Neural cell (in vitro differentiated cells): ENCODE data around the gene SGSH. TPM values are rescaled to one million over a fixed set of nuclear protein-coding genes. Genes with fewer than 3 reads are reported as not detected.

Experiments used
- H2AFZ ChIP-seq: fragments of 200-600, 300-800 bp; sonication (generic), shearing (Covaris generic); 2 replicates; pipeline ENCODE4 v1.6.0; 2014; ENCODE audit warnings: low read depth, mild to moderate bottlenecking, antibody characterized with exemption, low read length, moderate library complexity
- H3F3A ChIP-seq: fragments of 200-600 bp; shearing (Covaris generic); 2 replicates; pipeline ENCODE4 v1.6.1; 2016; ENCODE audit warnings: mild to moderate bottlenecking, moderate library complexity, mixed read lengths, antibody characterized with exemption, low read length; ENCODE audit not compliant: insufficient read depth, poor library complexity, severe bottlenecking
- H3K27ac ChIP-seq: fragments of 200-600, 300-800 bp; sonication (generic), shearing (Covaris generic); 2 replicates; pipeline ENCODE4 v1.5.1; 2014; ENCODE audit warnings: mild to moderate bottlenecking, low read length, moderate library complexity
- H3K27me3 ChIP-seq: fragments of 300-800, 200-600 bp; sonication (generic), shearing (Covaris generic); 2 replicates; pipeline ENCODE4 v1.6.0; 2014; ENCODE audit warnings: mild to moderate bottlenecking, low read depth, low read length, moderate library complexity; ENCODE audit not compliant: insufficient read depth
- H3K36me3 ChIP-seq: fragments of 300-800, 200-600 bp; sonication (generic), shearing (Covaris generic); 2 replicates; pipeline ENCODE4 v1.5.1; 2014; ENCODE audit warnings: mild to moderate bottlenecking, antibody characterized with exemption, low read length, moderate library complexity; ENCODE audit not compliant: insufficient read depth
- H3K4me2 ChIP-seq: fragments of 300-800, 200-600 bp; sonication (generic), shearing (Covaris generic); 2 replicates; pipeline ENCODE4 v1.6.0; 2014; ENCODE audit warnings: mild to moderate bottlenecking, low read length
- H3K4me3 ChIP-seq: fragments of 300-800, 200-600 bp; sonication (generic), shearing (Covaris generic); 2 replicates; pipeline ENCODE4 v1.5.1; 2014; ENCODE audit warnings: mild to moderate bottlenecking, low read length, moderate library complexity
- H3K79me2 ChIP-seq: fragments of 200-600 bp; shearing (Covaris generic); replicated peaks from 2 replicates; pipeline ENCODE4 v1.6.0; 2014; ENCODE audit warnings: mild to moderate bottlenecking, low read length, moderate library complexity; ENCODE audit not compliant: insufficient read depth
- H3K9ac ChIP-seq: fragments of 300-800, 200-600 bp; sonication (generic), shearing (Covaris generic); 2 replicates; pipeline ENCODE4 v1.6.1; 2016; ENCODE audit warnings: mild to moderate bottlenecking, low read length, mixed read lengths
- H3K9me2 ChIP-seq: fragments of 200-600 bp; shearing (Covaris generic); 2 replicates; pipeline ENCODE4 v1.6.1; 2016; ENCODE audit warnings: mild to moderate bottlenecking, low read length, mixed read lengths; ENCODE audit not compliant: insufficient read depth
- H3K9me3 ChIP-seq: fragments of 200-600, 300-800 bp; sonication (generic), shearing (Covaris generic); 2 replicates; pipeline ENCODE4 v1.6.1; 2016; ENCODE audit warnings: mild to moderate bottlenecking, mixed run types, low read length, moderate library complexity, mixed read lengths
- H4K20me1 ChIP-seq: fragments of 200-600 bp; shearing (Covaris generic); 2 replicates; pipeline ENCODE4 v1.6.1; 2016; ENCODE audit warnings: mild to moderate bottlenecking, mixed run types; ENCODE audit not compliant: insufficient read depth
- EP300 ChIP-seq: fragments of 450-650 bp; conservative IDR thresholded peaks from 2 replicates; pipeline ENCODE4 v1.6.1; 2014; ENCODE audit warnings: antibody characterized with exemption, mild to moderate bottlenecking, moderate library complexity; ENCODE audit not compliant: poor library complexity, severe bottlenecking
- EZH2 ChIP-seq: fragments of 200-600, 300-800 bp; shearing (Covaris generic), sonication (generic); IDR thresholded peaks from 2 replicates; pipeline ENCODE4 v1.6.1; 2014; ENCODE audit warnings: antibody characterized with exemption, low read length, borderline replicate concordance, mild to moderate bottlenecking; ENCODE audit not compliant: insufficient read depth, poor library complexity, severe bottlenecking
- MXI1 ChIP-seq: fragments of 450-650 bp; conservative IDR thresholded peaks from 2 replicates; pipeline ENCODE4 v1.6.1; 2014; ENCODE audit warnings: antibody characterized with exemption, mild to moderate bottlenecking; ENCODE audit not compliant: poor library complexity, severe bottlenecking
- POLR2AphosphoS5 ChIP-seq: IDR thresholded peaks from 2 replicates; pipeline ENCODE4 v1.6.1; 2012
- RAD21 ChIP-seq: fragments of 450-650 bp; conservative IDR thresholded peaks from 2 replicates; pipeline ENCODE4 v1.6.1; 2014; ENCODE audit warnings: antibody characterized with exemption, mild to moderate bottlenecking, moderate library complexity
- SMC3 ChIP-seq: fragments of 450-650 bp; conservative IDR thresholded peaks from 2 replicates; pipeline ENCODE4 v1.6.1; 2014; ENCODE audit warnings: antibody characterized with exemption, mild to moderate bottlenecking, moderate library complexity; ENCODE audit not compliant: poor library complexity
- TAF1 ChIP-seq: IDR thresholded peaks from 2 replicates; pipeline ENCODE4 v1.6.1; 2012; ENCODE audit warnings: low read depth
- polyA plus RNA-seq: library from polyadenylated mRNA; depleted of rRNA; stranded (reverse); fragments of >200 nt; gene quantifications from 2 replicates; pipeline ENCODE4 v1.2.3, GENCODE V29; 2014
- TF ChIP-seq, protein P1 (sequence below): fragments of 450-650 bp; IDR thresholded peaks from 2 replicates; pipeline ENCODE4 v1.5.1; 2014; ENCODE audit warnings: antibody characterized with exemption, mild to moderate bottlenecking, moderate library complexity; ENCODE audit not compliant: poor library complexity, severe bottlenecking
- TF ChIP-seq, protein P2 (sequence below): IDR thresholded peaks from 2 replicates; pipeline ENCODE4 v1.6.1; 2012; ENCODE audit warnings: borderline replicate concordance

SGSH gene
- polyA plus RNA-seq, 1 donor from 2014 or later, result 8.0 TPM

DNA sequence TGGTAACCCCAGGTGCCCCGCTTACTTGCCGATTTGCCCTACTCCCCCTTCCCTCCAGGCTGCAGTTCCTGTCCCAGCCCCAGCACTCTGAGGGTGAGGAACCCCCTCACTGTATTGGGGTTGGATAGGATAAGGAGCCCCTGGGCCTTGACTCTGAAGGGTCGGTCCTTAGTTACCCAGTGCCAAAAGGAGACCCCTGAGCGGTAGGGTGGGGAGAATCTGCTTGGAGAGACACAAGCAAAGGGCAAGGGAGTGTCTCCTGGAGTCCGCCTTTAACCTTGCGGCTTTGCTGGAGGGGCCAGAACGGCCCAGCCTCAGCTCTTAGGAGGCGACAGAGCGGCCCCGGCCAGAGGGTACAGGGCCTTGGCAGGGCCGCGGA lies 37.3 kb downstream of the SGSH start:
- H3K9ac ChIP-seq, result no peak overlapping the region
- no peaks in the 10 kb centered on the region for H3F3A ChIP-seq
- H3K9me3 ChIP-seq, result no peaks in the 10 kb centered on the region
- H4K20me1 ChIP-seq, result no peaks in the 10 kb centered on the region
- no peaks in the 10 kb centered on the region for H3K36me3 ChIP-seq
- no peaks in the 10 kb centered on the region for H3K9me2 ChIP-seq
- H3K27me3 ChIP-seq, result no peaks in the 10 kb centered on the region
- TF ChIP-seq EP300, result no peak
- TF ChIP-seq, protein P1, sequence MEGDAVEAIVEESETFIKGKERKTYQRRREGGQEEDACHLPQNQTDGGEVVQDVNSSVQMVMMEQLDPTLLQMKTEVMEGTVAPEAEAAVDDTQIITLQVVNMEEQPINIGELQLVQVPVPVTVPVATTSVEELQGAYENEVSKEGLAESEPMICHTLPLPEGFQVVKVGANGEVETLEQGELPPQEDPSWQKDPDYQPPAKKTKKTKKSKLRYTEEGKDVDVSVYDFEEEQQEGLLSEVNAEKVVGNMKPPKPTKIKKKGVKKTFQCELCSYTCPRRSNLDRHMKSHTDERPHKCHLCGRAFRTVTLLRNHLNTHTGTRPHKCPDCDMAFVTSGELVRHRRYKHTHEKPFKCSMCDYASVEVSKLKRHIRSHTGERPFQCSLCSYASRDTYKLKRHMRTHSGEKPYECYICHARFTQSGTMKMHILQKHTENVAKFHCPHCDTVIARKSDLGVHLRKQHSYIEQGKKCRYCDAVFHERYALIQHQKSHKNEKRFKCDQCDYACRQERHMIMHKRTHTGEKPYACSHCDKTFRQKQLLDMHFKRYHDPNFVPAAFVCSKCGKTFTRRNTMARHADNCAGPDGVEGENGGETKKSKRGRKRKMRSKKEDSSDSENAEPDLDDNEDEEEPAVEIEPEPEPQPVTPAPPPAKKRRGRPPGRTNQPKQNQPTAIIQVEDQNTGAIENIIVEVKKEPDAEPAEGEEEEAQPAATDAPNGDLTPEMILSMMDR, result no peak
- no peak for TF ChIP-seq TAF1
- no peak for TF ChIP-seq RAD21
- no peak for TF ChIP-seq POLR2AphosphoS5
- TF ChIP-seq SMC3, result no peak
- TF ChIP-seq, protein P2, sequence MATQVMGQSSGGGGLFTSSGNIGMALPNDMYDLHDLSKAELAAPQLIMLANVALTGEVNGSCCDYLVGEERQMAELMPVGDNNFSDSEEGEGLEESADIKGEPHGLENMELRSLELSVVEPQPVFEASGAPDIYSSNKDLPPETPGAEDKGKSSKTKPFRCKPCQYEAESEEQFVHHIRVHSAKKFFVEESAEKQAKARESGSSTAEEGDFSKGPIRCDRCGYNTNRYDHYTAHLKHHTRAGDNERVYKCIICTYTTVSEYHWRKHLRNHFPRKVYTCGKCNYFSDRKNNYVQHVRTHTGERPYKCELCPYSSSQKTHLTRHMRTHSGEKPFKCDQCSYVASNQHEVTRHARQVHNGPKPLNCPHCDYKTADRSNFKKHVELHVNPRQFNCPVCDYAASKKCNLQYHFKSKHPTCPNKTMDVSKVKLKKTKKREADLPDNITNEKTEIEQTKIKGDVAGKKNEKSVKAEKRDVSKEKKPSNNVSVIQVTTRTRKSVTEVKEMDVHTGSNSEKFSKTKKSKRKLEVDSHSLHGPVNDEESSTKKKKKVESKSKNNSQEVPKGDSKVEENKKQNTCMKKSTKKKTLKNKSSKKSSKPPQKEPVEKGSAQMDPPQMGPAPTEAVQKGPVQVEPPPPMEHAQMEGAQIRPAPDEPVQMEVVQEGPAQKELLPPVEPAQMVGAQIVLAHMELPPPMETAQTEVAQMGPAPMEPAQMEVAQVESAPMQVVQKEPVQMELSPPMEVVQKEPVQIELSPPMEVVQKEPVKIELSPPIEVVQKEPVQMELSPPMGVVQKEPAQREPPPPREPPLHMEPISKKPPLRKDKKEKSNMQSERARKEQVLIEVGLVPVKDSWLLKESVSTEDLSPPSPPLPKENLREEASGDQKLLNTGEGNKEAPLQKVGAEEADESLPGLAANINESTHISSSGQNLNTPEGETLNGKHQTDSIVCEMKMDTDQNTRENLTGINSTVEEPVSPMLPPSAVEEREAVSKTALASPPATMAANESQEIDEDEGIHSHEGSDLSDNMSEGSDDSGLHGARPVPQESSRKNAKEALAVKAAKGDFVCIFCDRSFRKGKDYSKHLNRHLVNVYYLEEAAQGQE, result no peak
- TF ChIP-seq MXI1, result no peak
- no peak for TF ChIP-seq EZH2
- H3K4me3 ChIP-seq, result no peak overlapping the region
- H2AFZ ChIP-seq, result no peak overlapping the region
- H3K79me2 ChIP-seq, result no peaks in the 10 kb centered on the region
- H3K4me2 ChIP-seq, result no peak overlapping the region
- no peak overlapping the region for H3K27ac ChIP-seq

DNA sequence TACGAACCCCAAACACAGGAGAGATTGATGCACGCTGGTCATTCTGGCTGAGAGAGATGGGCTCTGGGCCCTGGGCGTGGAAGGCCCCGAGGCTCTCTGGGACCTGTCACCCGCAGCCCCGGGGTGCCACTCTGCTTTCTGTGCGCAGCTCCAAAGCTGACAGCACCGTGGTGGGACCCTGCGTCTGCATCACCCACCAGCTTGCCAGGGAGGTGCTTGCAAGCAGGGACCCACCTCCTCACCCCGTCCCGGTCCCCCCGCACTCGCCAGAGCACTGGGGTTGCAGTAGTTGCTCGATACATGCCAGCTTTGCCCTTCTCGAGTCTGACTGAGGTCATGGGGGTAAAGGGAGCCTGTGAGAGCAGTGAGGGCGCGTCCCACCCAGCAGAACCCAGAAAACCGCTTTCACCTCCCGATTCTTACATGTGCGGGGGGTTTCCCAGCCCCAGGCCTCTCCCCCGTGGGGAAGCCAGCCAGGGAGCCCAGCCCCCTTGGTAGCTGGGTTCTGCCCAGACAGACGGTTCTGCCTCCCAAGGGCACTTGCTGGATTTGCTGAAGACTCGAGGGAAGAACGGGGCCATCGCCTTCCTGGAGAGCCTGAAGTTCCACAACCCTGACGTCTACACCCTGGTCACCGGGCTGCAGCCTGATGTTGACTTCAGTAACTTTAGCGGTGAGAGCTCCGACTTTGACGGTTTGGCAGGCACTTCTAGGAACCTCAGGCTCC lies 37.9 kb downstream of the SGSH start:
- H3K36me3 ChIP-seq, result no peaks in the 10 kb centered on the region
- H3K4me2 ChIP-seq, result no peak overlapping the region
- H3K79me2 ChIP-seq, result no peaks in the 10 kb centered on the region
- H3K9me2 ChIP-seq, result no peaks in the 10 kb centered on the region
- no peak overlapping the region for H3K9ac ChIP-seq
- H4K20me1 ChIP-seq, result no peaks in the 10 kb centered on the region
- H2AFZ ChIP-seq, result no peak overlapping the region
- no peaks in the 10 kb centered on the region for H3F3A ChIP-seq
- TF ChIP-seq EP300 (no peak), RAD21 (no peak), MXI1 (no peak), EZH2 (no peak), TAF1 (no peak)
- TF ChIP-seq, protein P1, result no peak
- TF ChIP-seq, protein P2, result no peak
- H3K27me3 ChIP-seq, result no peaks in the 10 kb centered on the region
- no peak overlapping the region for H3K4me3 ChIP-seq
- no peaks in the 10 kb centered on the region for H3K9me3 ChIP-seq
- no peak overlapping the region for H3K27ac ChIP-seq
